HEK293 (cell line): Measurements from ENCODE around the gene OR10A6.

Experiments
- CTCF ChIA-PET: fragments of 350-600 bp; formaldehyde crosslinking; extraction: SDS; loops from one replicate; lab custom pipeline; 2021; ENCODE audit warnings: antibody characterized with exemption; lab: Yijun Ruan, JAX
- POLR2A ChIA-PET: fragments of 300-600 bp; formaldehyde crosslinking; extraction: SDS; loops from one replicate; lab custom pipeline; 2020; ENCODE audit warnings: antibody characterized with exemption, inconsistent platforms; lab: Yijun Ruan, JAX
- H3K27ac ChIP-seq: fragments of 200-500 bp; sonication (Bioruptor generic); 2 replicates; pipeline ENCODE4 v1.5.1; 2014; ENCODE audit warnings: low read depth, low read length, control low read depth, inconsistent platforms; ENCODE audit errors: extremely low read depth
- H3K36me3 ChIP-seq, 2 experiments: fragments of 200-500 bp in 1 of 2; sonication (Bioruptor generic) in 1 of 2; 1 replicate in 1 of 2; 2 replicates in 1 of 2; pipeline ENCODE4 v1.5.1; 2014 to 2017; ENCODE audit warnings: inconsistent platforms in 2 of 2, low read length in 2 of 2; ENCODE audit not compliant: control insufficient read depth in 2 of 2, insufficient read depth in 1 of 2
- H3K4me1 ChIP-seq: fragments of 200-500 bp; sonication (Bioruptor generic); 2 replicates; pipeline ENCODE4 v1.5.1; 2014; ENCODE audit warnings: mild to moderate bottlenecking, low read length, inconsistent platforms; ENCODE audit not compliant: control insufficient read depth, insufficient read depth
- H3K4me3 ChIP-seq: 2 replicates; pipeline ENCODE4 v1.5.1; 2011; ENCODE audit warnings: low read depth, mild to moderate bottlenecking, control low read depth, low read length, moderate library complexity
- H3K9me3 ChIP-seq: fragments of 200-500 bp; sonication (Bioruptor generic); 2 replicates; pipeline ENCODE4 v1.5.1; 2014; ENCODE audit warnings: low read depth, low read length, inconsistent platforms; ENCODE audit not compliant: control insufficient read depth, insufficient read depth
- GFI1B ChIP-seq: fragments of 450-650 bp; formaldehyde crosslinking; IDR thresholded peaks from 2 replicates; pipeline ENCODE4 v1.5.1; 2016; ENCODE audit warnings: missing biosample characterization, missing genetic modification characterization
- IKZF3 ChIP-seq: fragments of 450-650 bp; IDR thresholded peaks from 2 replicates; pipeline ENCODE4 v1.5.0; 2018; ENCODE audit warnings: missing biosample characterization, mild to moderate bottlenecking, missing genetic modification characterization, moderate library complexity
- KLF1 ChIP-seq: fragments of 450-650 bp; formaldehyde crosslinking; IDR thresholded peaks from 2 replicates; pipeline ENCODE4 v1.5.1; 2016; ENCODE audit warnings: missing biosample characterization, missing genetic modification characterization
- KLF9 ChIP-seq: fragments of 450-650 bp; formaldehyde crosslinking; IDR thresholded peaks from 2 replicates; pipeline ENCODE4 v1.5.1; 2016; ENCODE audit warnings: missing biosample characterization, missing genetic modification characterization, low read depth
- PBX3 ChIP-seq: sonication (generic); formaldehyde crosslinking; IDR thresholded peaks from 2 replicates; pipeline ENCODE4 v1.8.1; 2022; ENCODE audit warnings: mild to moderate bottlenecking, moderate library complexity, missing genetic modification reagents
- PRDM1 ChIP-seq: fragments of 450-650 bp; formaldehyde crosslinking; IDR thresholded peaks from 2 replicates; pipeline ENCODE4; 2016; ENCODE audit warnings: missing biosample characterization, missing genetic modification characterization
- SP7 ChIP-seq: fragments of 450-650 bp; formaldehyde crosslinking; IDR thresholded peaks from 2 replicates; pipeline ENCODE4 v1.5.1; 2016; ENCODE audit warnings: missing biosample characterization, missing genetic modification characterization
- ZBTB11 ChIP-seq: fragments of 450-650 bp; formaldehyde crosslinking; conservative IDR thresholded peaks from 2 replicates; pipeline ENCODE4 v1.5.1; 2016; ENCODE audit warnings: low read depth, missing biosample characterization, missing genetic modification characterization
- ZBTB7A ChIP-seq: fragments of 450-650 bp; formaldehyde crosslinking; IDR thresholded peaks from 2 replicates; pipeline ENCODE4 v1.5.1; 2016; ENCODE audit warnings: low read depth, missing biosample characterization, missing genetic modification characterization
- ZNF112 ChIP-seq: fragments of 450-650 bp; formaldehyde crosslinking; IDR thresholded peaks from 2 replicates; pipeline ENCODE4 v1.5.0; 2017; ENCODE audit warnings: missing biosample characterization, missing genetic modification characterization
- ZNF148 ChIP-seq: fragments of 450-650 bp; formaldehyde crosslinking; IDR thresholded peaks from 2 replicates; pipeline ENCODE4 v1.5.0; 2017; ENCODE audit warnings: missing biosample characterization, missing genetic modification characterization, borderline replicate concordance
- ZNF26 ChIP-seq: fragments of 450-650 bp; formaldehyde crosslinking; IDR thresholded peaks from 2 replicates; pipeline ENCODE4 v1.5.1; 2016; ENCODE audit warnings: missing biosample characterization, missing genetic modification characterization
- ZNF48 ChIP-seq: fragments of 450-650 bp; formaldehyde crosslinking; IDR thresholded peaks from 2 replicates; pipeline ENCODE4 v1.5.1; 2016; ENCODE audit warnings: missing biosample characterization, missing genetic modification characterization
- ZNF514 ChIP-seq: fragments of 450-650 bp; formaldehyde crosslinking; IDR thresholded peaks from 2 replicates; pipeline ENCODE4 v1.5.1; 2016; ENCODE audit warnings: missing biosample characterization, missing genetic modification characterization
- ZNF585B ChIP-seq: fragments of 450-650 bp; formaldehyde crosslinking; IDR thresholded peaks from 2 replicates; pipeline ENCODE4 v1.5.1; 2016; ENCODE audit warnings: missing biosample characterization, missing genetic modification characterization
- ZNF600 ChIP-seq: fragments of 450-650 bp; formaldehyde crosslinking; IDR thresholded peaks from 2 replicates; pipeline ENCODE4 v1.5.1; 2016; ENCODE audit warnings: missing biosample characterization, missing genetic modification characterization
- ZNF785 ChIP-seq: fragments of 450-650 bp; formaldehyde crosslinking; IDR thresholded peaks from 2 replicates; pipeline ENCODE4 v1.5.1; 2016; ENCODE audit warnings: missing biosample characterization, missing genetic modification characterization
- ZXDB ChIP-seq: fragments of 450-650 bp; formaldehyde crosslinking; IDR thresholded peaks from 2 replicates; pipeline ENCODE4 v1.5.1; 2016; ENCODE audit warnings: missing biosample characterization, missing genetic modification characterization

Gene OR10A6

GRCh38 chr11:7969756-7970646 is 38.9 kb upstream of the OR10A6 start:
- Histone ChIP-seq H3K4me1 (no peaks in the 10 kb centered on the region), H3K4me3 (no peak overlapping the region), H3K36me3 (no peaks in the 10 kb centered on the region), H3K27ac (no peak overlapping the region), H3K9me3 (no peaks in the 10 kb centered on the region)
- POLR2A ChIA-PET = no interaction called here
- TF ChIP-seq ZNF514 (tag by site-specific recombination) (no peak), ZBTB11 (tag by site-specific recombination) (no peak), KLF1 (tag by site-specific recombination) (no peak), ZNF600 (tag by site-specific recombination) (no peak), ZNF26 (tag by site-specific recombination) (no peak), ZNF585B (no peak), ZNF785 (tag by site-specific recombination) (no peak), ZNF112 (no peak), PRDM1 (tag by site-specific recombination) (no peak), PBX3 (CRISPR knock-in tag) (no peak), KLF9 (tag by site-specific recombination) (no peak), ZNF148 (no peak), ZNF48 (tag by site-specific recombination) (no peak), ZBTB7A (tag by site-specific recombination) (no peak), IKZF3 (tag by site-specific recombination) (no peak), GFI1B (tag by site-specific recombination) (no peak), SP7 (tag by site-specific recombination) (no peak), ZXDB (tag by site-specific recombination) (no peak)
- CTCF ChIA-PET = interaction anchor here (1.2 to 2.2 kb wide), 2 partner anchors 16 to 17 kb away, joined by 4 to 8 read pairs; partner anchors contain the start of gene EIF3F
